Keratinocyte (primary cell): ENCODE results near the gene C19orf85. TPM values are rescaled to one million over a fixed set of nuclear protein-coding genes. Genes with fewer than 3 reads are reported as not detected.

ENCODE experiments used
- DNase-seq: peaks from one replicate; pipeline ENCODE4 v3.0.0-alpha.2; 2011; ENCODE audit warnings: low read depth, missing footprints, low spot score
- FAIRE-seq: peaks from 2 replicates; lab custom pipeline; 2011; peaks lifted over from hg19 to GRCh38; lab: Jason Lieb, UNC
- H2AFZ ChIP-seq: 2 replicates; pipeline ENCODE4 v1.6.0; 2012; ENCODE audit warnings: low read length, control low read depth, inconsistent platforms; ENCODE audit not compliant: control insufficient read depth
- H3K27ac ChIP-seq: 2 replicates; pipeline ENCODE4 v1.5.1; 2011; ENCODE audit warnings: low read length; ENCODE audit not compliant: control insufficient read depth, insufficient read depth
- H3K27me3 ChIP-seq: 3 replicates; pipeline ENCODE4 v1.6.0; 2011; ENCODE audit warnings: low read length; ENCODE audit not compliant: control insufficient read depth, insufficient read depth; ENCODE audit errors: extremely low read depth
- H3K36me3 ChIP-seq, 2 experiments: 2 replicates in 1 of 2; 3 replicates in 1 of 2; pipeline ENCODE4 v1.5.1; 2011; ENCODE audit warnings: low read length in 2 of 2, mild to moderate bottlenecking in 1 of 2; ENCODE audit not compliant: control insufficient read depth in 2 of 2, insufficient read depth in 2 of 2; ENCODE audit errors: extremely low read depth in 1 of 2
- H3K4me1 ChIP-seq: 3 replicates; pipeline ENCODE4 v1.5.1; 2011; ENCODE audit warnings: low read length; ENCODE audit not compliant: control insufficient read depth, insufficient read depth; ENCODE audit errors: extremely low read depth
- H3K4me2 ChIP-seq: 3 replicates; pipeline ENCODE4 v1.6.0; 2011; ENCODE audit warnings: low read depth, low read length; ENCODE audit not compliant: control insufficient read depth, insufficient read depth; ENCODE audit errors: extremely low read depth
- H3K4me3 ChIP-seq, 3 experiments: fragments of 200-600 bp in 1 of 3; sonication (generic) in 1 of 3; 2 replicates in 2 of 3; 3 replicates in 1 of 3; pipeline ENCODE4 v1.5.1; 2011 to 2016; ENCODE audit warnings: low read length in 3 of 3, mild to moderate bottlenecking in 3 of 3, control low read depth in 2 of 3, inconsistent platforms in 1 of 3, low read depth in 1 of 3, mixed read lengths in 1 of 3, mixed run types in 1 of 3, moderate library complexity in 1 of 3; ENCODE audit not compliant: control insufficient read depth in 2 of 3, insufficient read depth in 2 of 3; ENCODE audit errors: extremely low read depth in 1 of 3
- H3K79me2 ChIP-seq: 2 replicates; pipeline ENCODE4 v1.6.0; 2012; ENCODE audit warnings: low read length; ENCODE audit not compliant: control insufficient read depth, insufficient read depth
- H3K9ac ChIP-seq: 3 replicates; pipeline ENCODE4 v1.6.0; 2011; ENCODE audit warnings: low read length; ENCODE audit not compliant: control insufficient read depth, insufficient read depth; ENCODE audit errors: extremely low read depth
- H3K9me1 ChIP-seq: 3 replicates; pipeline ENCODE4 v1.6.0; 2011; ENCODE audit warnings: low read length; ENCODE audit not compliant: control insufficient read depth, insufficient read depth; ENCODE audit errors: extremely low read depth
- H3K9me3 ChIP-seq: 2 replicates; pipeline ENCODE4 v1.5.1; 2012; ENCODE audit warnings: low read depth, low read length; ENCODE audit not compliant: control insufficient read depth
- H4K20me1 ChIP-seq: 3 replicates; pipeline ENCODE4 v1.6.0; 2011; ENCODE audit warnings: low read length; ENCODE audit not compliant: control insufficient read depth, insufficient read depth; ENCODE audit errors: extremely low read depth
- EZH2 ChIP-seq: IDR thresholded peaks from one replicate; pipeline ENCODE4 v1.6.1; 2012; ENCODE audit warnings: inconsistent platforms, mild to moderate bottlenecking, low read length, moderate library complexity
- dilution Hi-C: fragments of 300-500 bp; cut with MboI; formaldehyde crosslinking; loops from one replicate; pipeline ENCODE4 v1.7.0; 2020; ENCODE audit warnings: low sequenced_read_pairs; ENCODE audit not compliant: extremely low pct_ligation_motif_present
- polyA plus RNA-seq, 5 experiments: library from polyadenylated mRNA; depleted of rRNA in 3 of 5; stranded (reverse) in 3 of 5; stranded (forward) in 1 of 5; unstranded in 1 of 5; fragments of >200 nt; gene quantifications; 1 replicate in 1 of 5; 2 replicates in 3 of 5; 3 replicates in 1 of 5; pipeline versions ENCODE4 v1.2.1 to v1.2.3, GENCODE V29; 2011 to 2012; ENCODE audit warnings: missing spikeins in 2 of 5, low read depth in 1 of 5, low replicate concordance in 1 of 5
- TF ChIP-seq, protein P1 (sequence below), 3 experiments: IDR thresholded peaks in 1 of 3; conservative IDR thresholded peaks in 1 of 3; optimal IDR thresholded peaks in 1 of 3; 2 replicates in 2 of 3; 3 replicates in 1 of 3; pipeline versions ENCODE3 to v1.5.1; 2011; ENCODE audit warnings: low read length in 3 of 3, mild to moderate bottlenecking in 3 of 3, moderate library complexity in 2 of 3, control low read depth in 1 of 3, inconsistent platforms in 1 of 3; ENCODE audit not compliant: insufficient read depth in 2 of 3; ENCODE audit errors: extremely low read depth in 1 of 3

The C19orf85 gene
- polyA plus RNA-seq, 1 donor (not counting 4 experiments of a cell fraction or from before 2014, with no cell fraction given) = not detected

DNA sequence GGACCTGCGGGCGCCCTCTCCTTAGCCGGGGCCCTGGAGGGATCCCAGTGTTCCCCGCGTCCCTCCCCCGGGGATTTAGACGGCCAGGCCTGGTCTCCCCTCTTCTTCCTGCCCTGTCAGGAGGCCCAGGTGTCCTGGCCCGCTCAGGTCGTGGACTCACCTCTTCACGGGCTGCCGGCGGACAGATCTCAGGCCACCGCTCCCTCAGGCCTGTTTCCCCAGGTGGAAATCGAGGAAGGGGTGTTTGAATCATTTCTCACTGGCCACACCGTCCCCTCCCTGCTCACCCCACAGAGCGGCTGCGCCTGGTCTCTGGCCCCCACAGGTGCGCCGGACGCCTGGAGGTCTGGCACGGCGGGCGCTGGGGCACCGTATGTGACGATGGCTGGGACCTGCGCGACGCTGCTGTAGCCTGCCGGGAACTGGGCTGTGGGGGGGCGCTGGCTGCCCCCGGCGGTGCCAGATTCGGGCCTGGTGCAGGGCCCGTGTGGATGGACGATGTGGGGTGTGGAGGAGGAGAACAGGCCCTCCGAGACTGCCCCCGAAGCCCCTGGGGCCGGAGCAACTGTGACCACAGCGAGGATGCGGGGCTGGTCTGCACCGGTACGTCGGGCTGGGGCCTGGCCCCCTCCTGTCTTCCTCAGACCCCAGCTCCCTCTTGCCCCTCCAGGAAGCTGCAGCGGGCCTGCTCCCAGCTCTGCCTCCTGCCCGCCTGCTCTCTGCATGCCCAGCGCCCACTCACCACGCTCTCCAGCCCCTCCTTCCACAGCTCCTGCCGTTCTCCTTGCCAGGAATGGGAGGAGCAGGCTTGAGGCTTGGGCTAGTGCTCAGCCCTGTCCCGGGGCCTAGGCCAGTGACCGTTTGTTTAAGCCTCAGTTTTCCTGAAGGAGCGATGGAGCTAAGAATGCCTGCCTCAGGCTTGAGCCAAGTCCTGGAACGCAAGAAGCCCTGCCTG, 26.2 kb upstream of the C19orf85 start:
- no peak for FAIRE-seq
- H3K4me2 ChIP-seq = no peak overlapping the region
- H3K4me3 ChIP-seq = no peak overlapping the region
- H4K20me1 ChIP-seq = no peaks in the 10 kb centered on the region
- dilution Hi-C loops = no loop called here
- H2AFZ ChIP-seq = no peak overlapping the region
- H3K9ac ChIP-seq = no peak overlapping the region
- H3K4me1 ChIP-seq = peaks cover 28% of the 10 kb centered on the region
- H3K27ac ChIP-seq = no peak overlapping the region
- H3K36me3 ChIP-seq = peaks cover 0 to 5% of the 10 kb centered on the region in 2 experiments
- no peaks in the 10 kb centered on the region for H3K9me3 ChIP-seq
- no peak for TF ChIP-seq EZH2
- TF ChIP-seq, protein P1, sequence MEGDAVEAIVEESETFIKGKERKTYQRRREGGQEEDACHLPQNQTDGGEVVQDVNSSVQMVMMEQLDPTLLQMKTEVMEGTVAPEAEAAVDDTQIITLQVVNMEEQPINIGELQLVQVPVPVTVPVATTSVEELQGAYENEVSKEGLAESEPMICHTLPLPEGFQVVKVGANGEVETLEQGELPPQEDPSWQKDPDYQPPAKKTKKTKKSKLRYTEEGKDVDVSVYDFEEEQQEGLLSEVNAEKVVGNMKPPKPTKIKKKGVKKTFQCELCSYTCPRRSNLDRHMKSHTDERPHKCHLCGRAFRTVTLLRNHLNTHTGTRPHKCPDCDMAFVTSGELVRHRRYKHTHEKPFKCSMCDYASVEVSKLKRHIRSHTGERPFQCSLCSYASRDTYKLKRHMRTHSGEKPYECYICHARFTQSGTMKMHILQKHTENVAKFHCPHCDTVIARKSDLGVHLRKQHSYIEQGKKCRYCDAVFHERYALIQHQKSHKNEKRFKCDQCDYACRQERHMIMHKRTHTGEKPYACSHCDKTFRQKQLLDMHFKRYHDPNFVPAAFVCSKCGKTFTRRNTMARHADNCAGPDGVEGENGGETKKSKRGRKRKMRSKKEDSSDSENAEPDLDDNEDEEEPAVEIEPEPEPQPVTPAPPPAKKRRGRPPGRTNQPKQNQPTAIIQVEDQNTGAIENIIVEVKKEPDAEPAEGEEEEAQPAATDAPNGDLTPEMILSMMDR (optimal IDR thresholded peaks at IDR 0.05 in 1 of 3, IDR thresholded peaks at IDR 0.05 in 1 of 3, conservative IDR thresholded peaks at IDR 0.05 in 1 of 3; ENCODE audit: extremely low read depth in 1 of 3, insufficient read depth in 2 of 3, low read length in 3 of 3) = no peak
- H3K79me2 ChIP-seq = no peaks in the 10 kb centered on the region
- H3K9me1 ChIP-seq = peaks cover 3% of the 10 kb centered on the region
- no peak for DNase-seq
- peaks cover 40% of the 10 kb centered on the region for H3K27me3 ChIP-seq

DNA sequence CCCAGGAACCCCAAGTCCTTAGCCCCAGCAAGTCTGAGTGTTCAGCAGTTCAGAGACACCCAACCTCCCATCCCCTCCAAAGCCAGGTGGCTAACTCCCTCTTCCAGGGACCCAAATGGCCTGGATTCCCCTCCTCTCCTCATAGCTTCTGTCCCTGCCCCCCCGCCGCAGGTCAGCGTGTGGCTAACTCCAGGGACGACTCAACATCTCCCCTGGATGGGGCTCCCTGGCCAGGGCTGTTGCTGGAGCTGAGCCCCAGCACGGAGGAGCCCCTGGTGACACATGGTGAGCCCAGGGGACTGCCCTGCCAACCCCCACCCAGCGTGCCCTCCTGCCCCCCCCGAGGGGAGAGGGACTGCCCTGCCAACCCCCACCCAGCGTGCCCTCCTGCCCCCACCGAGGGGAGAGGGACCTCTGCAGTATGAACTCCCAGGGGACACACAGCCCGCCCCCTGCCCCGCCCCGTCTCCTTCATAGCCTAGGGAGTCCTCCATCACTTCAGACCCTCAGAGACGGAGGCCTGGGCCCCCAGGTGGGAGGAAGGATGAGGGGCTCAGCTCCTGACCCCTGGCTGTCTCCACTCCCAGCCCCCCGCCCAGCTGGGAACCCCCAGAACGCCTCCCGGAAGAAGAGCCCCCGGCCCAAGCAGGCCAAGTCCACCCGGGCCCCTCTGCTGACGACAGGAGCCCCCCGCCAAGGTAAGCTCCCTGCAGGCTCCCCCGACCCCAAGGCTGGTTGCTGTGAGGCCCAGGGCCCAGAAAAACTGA, 25.3 kb upstream of the C19orf85 start:
- Histone ChIP-seq H3K27me3 (peaks cover 40% of the 10 kb centered on the region), H3K4me2 (no peak overlapping the region), H2AFZ (no peak overlapping the region), H3K9ac (no peak overlapping the region), H3K9me1 (peaks cover 3% of the 10 kb centered on the region), H4K20me1 (no peaks in the 10 kb centered on the region), H3K27ac (no peak overlapping the region), H3K4me1 (peaks cover 28% of the 10 kb centered on the region), H3K79me2 (no peaks in the 10 kb centered on the region), H3K4me3 (no peak overlapping the region), H3K36me3 (peaks cover 0 to 5% of the 10 kb centered on the region in 2 experiments), H3K9me3 (no peaks in the 10 kb centered on the region)
- DNase-seq (no peak), FAIRE-seq (no peak)
- TF ChIP-seq, protein P1 (optimal IDR thresholded peaks at IDR 0.05 in 1 of 3, IDR thresholded peaks at IDR 0.05 in 1 of 3, conservative IDR thresholded peaks at IDR 0.05 in 1 of 3; ENCODE audit: extremely low read depth in 1 of 3, insufficient read depth in 2 of 3, low read length in 3 of 3) = no peak
- TF ChIP-seq EZH2 = no peak
- dilution Hi-C loops = no loop called here
